HG02571 (cell line): ENCODE data around the gene NSMCE1.

Experiments
- ATAC-seq: cut with Tn5 transposase; IDR thresholded peaks from one replicate; pipeline ENCODE4 v1.9.1; 2021; ENCODE audit warnings: mild to moderate bottlenecking, moderate library complexity; ENCODE audit not compliant: unreplicated experiment

The NSMCE1 gene

GRCh38 chr16:27245276-27246172 lies 23.0 kb downstream of the NSMCE1 start:
- ATAC-seq = no peak

- no peak for ATAC-seq
Observed at GRCh38 chr16:27244363-27244755, 24.2 kb downstream of the NSMCE1 start.

DNA sequence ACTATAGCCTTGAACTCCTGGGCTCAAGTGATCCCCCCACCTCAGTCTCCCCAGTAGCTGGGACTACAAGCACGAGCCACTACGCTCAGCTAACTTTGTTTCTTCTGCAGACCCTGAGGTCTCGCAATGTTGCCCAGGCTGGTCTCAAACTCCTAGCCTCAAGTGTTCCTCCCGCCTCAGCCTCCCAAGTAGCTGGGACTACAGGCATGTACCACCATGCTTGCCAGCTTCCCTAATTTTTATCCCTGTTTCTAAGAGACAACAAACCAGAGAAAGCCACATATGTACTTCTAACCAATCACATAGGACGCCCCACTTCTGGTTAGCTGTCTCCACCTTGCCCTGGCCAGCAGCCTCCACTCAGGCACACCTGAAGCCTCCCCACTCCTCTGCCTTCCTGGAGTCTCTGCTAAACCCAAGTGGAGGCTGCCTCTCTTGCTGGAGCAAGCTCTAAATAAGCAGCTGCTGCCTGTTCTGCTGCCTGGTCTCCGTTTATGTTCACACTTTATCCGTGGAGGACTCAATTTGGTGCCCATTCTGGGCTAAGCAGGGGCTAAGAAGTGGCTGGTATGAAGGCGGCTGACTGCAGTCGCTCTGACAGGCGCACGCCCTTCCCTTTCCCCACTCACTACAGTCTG lies 24.7 kb downstream of the NSMCE1 start:
- no peak for ATAC-seq

DNA sequence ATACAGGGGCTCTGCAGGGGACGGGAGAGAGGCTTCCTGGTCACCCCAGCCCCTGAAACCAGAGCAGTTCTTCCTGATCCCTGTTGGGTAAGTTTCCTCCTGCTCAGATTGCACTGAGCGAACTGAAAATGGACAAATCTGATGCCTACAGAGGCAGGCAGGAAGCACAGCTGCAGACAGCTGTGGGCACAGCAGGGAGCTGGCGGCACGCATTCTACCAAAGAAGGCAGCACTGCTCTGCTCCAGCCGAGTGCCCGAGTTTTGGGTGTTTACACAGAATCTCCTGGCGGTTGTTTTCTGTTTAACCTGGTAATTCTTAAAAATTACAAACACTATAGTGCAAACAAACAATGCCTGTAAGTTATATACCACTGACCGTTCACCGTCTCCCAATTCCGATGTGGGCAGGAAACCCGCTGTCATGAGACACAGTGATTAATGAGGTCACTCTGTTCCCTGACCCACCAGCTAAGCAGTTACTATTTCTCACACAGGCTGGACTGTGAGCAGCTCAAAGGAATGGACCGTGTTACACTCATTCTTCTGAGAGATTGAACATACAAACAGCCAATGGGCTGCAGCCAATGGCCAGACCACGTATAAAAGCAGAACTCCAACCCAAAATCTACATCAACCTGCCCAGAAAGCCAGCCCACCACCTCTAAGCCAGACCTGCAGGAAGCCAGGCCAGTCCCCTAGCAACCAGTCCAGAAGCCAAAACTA lies 25.5 kb downstream of the NSMCE1 start:
- ATAC-seq = no peak

GRCh38 chr16:27242398-27242797 lies 26.2 kb downstream of the NSMCE1 start:
- ATAC-seq = no peak

DNA sequence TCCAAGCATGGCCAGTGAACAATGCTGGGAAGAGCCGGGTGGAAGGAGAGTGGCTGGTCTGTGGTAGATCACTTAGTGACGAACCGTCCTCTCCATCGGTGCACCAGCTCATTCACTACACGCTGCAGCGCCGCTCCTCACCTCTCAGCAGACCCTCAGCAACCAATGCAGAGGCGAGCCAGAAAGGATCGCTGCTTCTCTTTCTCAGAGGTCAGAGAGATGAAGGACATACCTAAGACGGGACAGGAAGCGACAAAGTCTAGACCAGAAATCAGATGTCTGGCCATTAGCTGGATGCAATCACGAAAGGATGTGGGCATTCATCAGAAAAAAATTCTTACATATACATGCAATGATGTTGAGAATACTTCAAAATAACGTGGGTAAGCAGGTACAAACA lies 26.9 kb downstream of the NSMCE1 start:
- ATAC-seq = no peak

- no peak for ATAC-seq
Observed at GRCh38 chr16:27240948-27241531, 27.5 kb downstream of the NSMCE1 start.

DNA sequence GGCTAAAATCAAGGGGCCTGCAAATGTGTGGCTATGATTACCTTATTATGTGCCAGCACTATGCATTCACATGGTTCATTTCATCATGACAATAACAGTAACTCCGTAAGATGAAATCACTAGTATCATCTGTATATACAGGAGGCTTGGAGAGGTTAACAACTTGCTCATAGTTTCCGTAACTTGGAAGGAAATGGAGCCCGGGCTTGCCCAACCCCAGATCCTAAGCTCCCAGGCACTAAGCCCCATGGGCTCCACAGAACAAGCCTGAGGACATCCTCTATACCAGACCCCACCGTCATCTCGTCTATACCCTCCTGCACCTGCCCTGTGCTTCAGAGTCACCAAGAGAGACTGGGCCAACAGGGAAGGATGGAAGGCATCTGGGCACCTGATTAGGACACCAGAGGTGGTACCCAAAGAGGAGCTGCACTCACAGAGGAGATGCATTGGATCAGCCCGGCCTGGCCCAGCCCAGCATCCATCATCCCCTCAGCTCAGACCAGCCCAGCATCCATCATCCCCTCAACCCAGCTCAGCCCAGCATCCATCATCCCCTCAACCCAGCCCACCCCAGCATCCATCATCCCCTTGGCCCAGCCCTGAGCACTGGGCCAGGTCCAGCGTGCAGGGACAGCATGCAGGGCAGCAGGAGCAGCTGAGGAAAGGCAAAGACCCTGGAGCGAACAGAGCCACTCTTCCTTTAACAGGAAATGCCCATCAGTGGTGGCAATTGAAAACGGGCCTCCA lies 28.5 kb downstream of the NSMCE1 start:
- ATAC-seq = no peak

DNA sequence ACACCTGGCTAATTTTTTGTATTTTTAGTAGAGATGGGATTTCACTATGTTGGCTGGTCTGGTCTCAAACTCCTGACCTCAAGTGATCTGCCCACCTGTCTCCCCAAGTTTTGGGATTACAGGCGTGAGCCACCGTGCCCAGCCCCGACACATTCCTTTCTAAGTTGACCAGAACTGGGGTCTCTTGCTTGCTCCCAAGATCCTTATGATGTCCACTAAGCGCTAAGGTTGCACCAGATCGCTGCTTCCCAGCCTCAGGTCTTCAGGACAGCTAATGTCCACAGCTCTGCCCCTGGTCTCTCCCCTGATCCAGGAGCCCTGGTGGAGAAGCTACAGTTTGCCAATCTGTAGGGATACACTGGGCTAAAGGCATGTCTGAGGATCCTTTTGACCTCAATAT lies 29.5 kb downstream of the NSMCE1 start:
- ATAC-seq = no peak

DNA sequence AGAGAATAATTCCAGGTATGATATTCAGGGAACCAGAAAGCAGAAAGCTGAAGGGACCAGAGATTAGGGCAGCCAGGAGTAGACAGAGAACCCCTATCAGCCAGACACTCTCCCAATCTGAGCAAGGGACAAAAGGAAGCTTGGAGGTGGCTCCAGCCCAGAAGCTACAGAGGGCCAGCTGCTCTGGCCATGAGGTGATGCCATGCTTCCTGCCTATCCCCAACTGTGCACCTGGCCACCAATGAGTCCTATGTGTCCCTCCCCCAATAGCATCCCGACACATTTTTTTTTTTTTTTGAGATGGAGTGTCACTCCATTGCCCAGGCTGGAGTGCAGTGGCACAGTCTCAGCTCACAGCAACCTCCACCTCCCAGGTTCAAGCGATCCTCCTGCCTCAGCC lies 30.0 kb downstream of the NSMCE1 start:
- no peak for ATAC-seq

DNA sequence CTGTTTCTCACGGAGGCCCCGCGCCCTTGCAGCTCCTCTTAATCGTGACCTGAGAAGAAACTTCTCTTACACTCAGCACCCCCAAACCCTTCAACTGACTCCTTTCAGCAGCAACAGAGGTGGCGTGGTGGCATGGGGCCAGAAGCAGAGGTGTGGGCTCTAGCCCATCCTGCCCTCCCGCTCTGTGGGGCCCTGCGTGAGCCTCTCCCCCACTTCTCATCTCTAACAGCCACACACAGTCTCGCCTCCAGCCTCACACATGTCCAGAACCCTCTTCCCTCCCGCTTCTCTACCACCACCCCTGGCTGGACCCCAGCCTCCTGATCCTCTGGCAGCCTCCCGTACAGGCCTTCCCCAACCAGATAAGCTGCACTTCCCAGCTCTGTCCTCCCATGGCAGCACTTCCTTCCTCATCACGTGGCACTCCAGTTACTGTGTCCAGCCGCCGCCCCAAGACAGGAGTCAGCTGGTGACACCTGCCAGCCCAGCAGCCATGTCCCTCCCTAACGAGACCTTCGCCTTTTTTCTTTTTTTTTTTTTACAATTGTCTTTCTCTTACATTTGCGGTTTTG lies 30.5 kb downstream of the NSMCE1 start:
- no peak for ATAC-seq

DNA sequence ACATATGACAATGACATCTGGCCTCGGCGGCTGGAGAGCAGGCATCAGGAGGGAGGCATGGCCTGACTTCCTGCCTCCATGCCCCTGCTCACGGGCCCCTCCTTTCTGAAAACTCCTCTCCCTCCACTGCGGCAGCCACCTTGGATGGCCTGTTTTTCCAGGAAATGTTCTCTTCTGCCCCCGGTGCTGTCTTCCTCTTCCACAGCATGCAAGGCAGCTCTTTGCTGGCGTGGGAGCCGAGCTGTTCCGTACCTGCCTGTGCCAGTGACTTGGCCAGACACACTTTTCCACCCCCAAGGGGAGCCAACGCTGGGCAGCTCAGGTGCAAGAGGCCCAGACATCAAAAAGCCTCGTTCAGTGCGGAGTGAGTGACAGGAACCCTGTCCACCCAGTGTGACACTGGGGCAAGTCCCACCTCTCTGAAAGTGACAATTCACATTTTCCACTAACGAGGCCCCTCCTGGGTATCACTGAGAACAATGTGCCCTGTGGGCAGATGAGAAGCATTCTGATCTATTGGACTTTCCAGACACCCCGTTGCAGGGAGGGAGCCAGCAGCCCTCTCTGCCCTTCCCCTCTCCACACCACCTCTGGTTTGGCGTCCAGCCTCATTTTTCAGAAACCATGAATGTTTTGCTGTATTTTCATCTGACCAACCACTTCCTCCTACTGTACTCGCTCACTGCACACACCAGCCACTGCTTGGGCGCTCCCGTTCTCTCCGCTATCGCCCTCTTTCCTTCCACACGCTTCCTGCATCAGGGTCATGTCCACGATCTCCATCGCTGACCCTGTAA lies 31.2 kb downstream of the NSMCE1 start:
- ATAC-seq = peak; percentile 57

DNA sequence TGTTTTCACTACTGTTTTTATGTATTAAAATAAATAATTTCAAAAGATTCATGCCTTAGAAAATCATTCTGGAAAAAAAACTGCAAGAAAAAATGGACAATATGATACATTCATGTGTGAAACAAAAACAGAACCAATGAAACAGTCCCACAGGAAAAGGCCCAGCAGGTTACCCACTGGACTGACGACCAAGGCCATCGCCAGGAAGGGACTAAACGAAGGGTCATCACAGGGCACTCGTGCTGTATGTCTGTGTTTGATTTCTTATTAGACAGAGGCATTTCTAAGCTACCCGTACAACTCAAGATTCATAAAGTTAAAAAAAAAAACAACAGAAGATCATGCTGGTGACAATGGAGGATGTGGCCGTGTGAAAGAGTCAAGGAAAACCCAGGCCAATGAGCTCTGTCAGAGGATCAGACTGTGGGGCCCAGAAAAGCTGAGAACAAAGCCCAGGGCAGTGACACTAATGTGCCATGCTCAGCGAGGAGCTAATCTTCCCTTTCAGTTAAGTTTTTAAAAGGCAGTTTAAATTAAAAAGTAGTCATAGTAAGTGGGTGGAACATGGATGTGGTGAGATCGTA lies 31.8 kb downstream of the NSMCE1 start:
- no peak for ATAC-seq

GRCh38 chr16:27235938-27236245 lies 32.7 kb downstream of the NSMCE1 start:
- ATAC-seq = no peak

DNA sequence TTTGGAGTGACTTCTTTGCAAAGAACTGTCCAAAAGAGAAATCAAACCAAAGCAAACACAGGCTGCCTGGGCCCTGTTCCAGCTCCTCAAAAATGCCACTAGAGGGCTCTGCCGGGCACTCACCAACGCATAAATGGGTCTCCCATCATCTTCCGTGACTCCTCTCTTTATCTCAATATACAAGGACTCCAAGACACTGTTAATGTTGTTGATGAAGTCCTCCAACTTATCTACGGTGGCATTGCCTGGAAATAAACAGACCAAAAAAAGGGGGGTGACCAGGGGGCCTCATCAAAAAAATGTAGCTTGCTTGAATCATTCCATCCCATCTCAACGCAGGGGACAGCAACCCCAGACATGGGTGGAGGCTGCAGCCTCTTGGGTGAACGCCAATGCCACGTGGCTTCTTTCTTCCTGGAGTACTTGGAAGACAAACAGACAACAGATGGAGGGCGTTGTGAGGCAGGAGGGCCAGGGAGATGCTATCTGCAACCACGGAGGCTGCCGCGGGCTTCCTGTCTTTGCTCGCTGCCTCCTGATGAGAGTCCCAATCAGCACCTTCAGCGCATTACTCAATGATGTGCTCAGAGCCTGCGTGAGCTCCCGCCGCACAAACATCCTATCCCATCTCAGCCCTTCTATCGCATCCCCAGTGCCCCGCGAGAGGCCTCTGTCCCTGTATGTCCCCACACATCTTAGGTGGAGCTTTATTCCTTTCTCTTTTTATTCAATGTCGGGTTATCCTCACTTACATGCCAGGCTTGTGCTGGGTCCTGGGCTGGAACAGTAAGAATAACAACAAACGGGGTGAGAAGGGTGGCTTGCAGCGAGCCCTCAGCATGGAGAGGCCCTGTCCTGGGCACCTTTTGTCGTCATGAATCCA lies 33.3 kb downstream of the NSMCE1 start:
- ATAC-seq = no peak

- no peak for ATAC-seq
Observed at GRCh38 chr16:27234603-27235002, 34.0 kb downstream of the NSMCE1 start.

- ATAC-seq = no peak
Observed at GRCh38 chr16:27234171-27234570, 34.4 kb downstream of the NSMCE1 start.

DNA sequence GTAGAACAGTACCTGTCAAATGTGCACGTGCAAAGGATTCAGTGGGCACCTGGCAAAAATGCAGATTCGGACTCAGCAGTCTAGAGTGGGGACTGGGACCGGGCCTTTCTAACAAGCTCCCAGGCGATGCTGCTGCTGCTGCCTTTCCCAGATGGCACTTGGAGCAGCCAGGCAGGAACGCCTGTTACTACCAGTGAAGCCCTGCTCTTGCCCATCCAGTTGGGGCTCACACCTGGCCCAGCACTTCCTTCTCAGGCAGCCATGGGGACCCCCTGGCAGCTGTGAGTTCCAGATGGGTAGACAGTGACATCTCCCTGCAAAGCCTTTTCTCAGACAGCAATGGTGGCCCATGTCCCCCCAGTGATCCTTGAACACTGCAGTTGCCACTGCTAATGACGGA lies 34.8 kb downstream of the NSMCE1 start:
- no peak for ATAC-seq
